ENCODE results near the gene MTCL1.

DNA sequence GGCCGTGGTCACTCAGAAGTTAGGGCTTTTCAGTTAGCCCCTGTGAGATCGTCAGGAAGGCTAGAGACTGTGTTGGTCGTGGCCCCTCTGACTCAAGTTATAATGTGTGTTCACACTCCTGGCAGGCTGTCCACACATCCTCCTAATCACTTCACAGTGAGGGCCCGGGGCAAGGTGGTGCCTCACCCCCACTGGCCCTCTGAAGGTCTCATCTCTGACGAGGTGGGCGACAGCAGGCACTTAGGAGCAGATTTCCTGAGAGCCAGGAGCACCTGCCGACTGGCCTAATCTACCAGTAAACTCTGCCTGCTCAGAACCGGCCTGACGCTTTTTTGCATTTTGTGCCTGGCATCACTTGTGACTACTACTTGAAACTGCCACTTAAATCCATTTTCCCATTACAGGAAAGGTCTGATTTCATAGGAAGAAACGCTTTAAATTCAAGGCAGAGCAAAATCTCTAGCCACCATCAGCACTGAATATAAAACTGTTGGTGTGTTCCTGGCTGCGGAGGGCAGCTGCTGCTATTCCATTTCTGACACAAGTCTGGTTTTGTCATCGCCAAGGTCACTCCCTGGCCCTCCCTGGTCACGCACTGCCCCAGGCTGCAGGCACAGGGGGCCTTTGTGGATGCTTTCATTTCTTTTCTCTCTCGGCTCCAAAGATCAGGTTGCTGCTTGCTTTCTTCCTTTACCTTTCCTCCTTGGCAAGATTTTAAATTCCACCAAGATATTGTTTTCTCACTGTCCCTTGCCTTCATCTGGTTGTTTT lies 48.1 kb upstream of the MTCL1 start:
- TF ChIP-seq, protein P1, sequence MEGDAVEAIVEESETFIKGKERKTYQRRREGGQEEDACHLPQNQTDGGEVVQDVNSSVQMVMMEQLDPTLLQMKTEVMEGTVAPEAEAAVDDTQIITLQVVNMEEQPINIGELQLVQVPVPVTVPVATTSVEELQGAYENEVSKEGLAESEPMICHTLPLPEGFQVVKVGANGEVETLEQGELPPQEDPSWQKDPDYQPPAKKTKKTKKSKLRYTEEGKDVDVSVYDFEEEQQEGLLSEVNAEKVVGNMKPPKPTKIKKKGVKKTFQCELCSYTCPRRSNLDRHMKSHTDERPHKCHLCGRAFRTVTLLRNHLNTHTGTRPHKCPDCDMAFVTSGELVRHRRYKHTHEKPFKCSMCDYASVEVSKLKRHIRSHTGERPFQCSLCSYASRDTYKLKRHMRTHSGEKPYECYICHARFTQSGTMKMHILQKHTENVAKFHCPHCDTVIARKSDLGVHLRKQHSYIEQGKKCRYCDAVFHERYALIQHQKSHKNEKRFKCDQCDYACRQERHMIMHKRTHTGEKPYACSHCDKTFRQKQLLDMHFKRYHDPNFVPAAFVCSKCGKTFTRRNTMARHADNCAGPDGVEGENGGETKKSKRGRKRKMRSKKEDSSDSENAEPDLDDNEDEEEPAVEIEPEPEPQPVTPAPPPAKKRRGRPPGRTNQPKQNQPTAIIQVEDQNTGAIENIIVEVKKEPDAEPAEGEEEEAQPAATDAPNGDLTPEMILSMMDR (IDR thresholded peaks at IDR 0.05): no peak
- TF ChIP-seq POLR2A (IDR thresholded peaks at IDR 0.05): no peak

Data from adrenal gland (tissue), 5 donors.